NCI-H187 treated with DMSO at 0.1 percent for 48 hours (cell line): ENCODE measurements around the gene PKHD1.

Experiments used
- DNase-seq: peaks from one replicate; lab custom pipeline; 2025; lab: John Stamatoyannopoulos, UW

Gene PKHD1

GRCh38 chr6:52103623-52104022 lies 16.2 kb upstream of the PKHD1 start:
- DNase-seq: no peak

- no peak for DNase-seq
Observed at GRCh38 chr6:52102405-52102804, 15.0 kb upstream of the PKHD1 start.

GRCh38 chr6:52098721-52099120 lies 11.3 kb upstream of the PKHD1 start:
- no peak for DNase-seq

GRCh38 chr6:52089758-52090348 lies 2.4 kb upstream of the PKHD1 start:
- DNase-seq: no peak

GRCh38 chr6:52086741-52087140 lies 672 bp downstream of the PKHD1 start:
- no peak for DNase-seq

GRCh38 chr6:52081237-52081636 lies 6.2 kb downstream of the PKHD1 start:
- DNase-seq: no peak

- DNase-seq: no peak
Observed at GRCh38 chr6:52077961-52078625, 9.3 kb downstream of the PKHD1 start.

GRCh38 chr6:52077180-52077884 lies 10.1 kb downstream of the PKHD1 start:
- DNase-seq: no peak

- no peak for DNase-seq
Observed at GRCh38 chr6:52076791-52077179, 10.6 kb downstream of the PKHD1 start.

GRCh38 chr6:52074716-52075115 lies 12.7 kb downstream of the PKHD1 start:
- DNase-seq: no peak

- no peak for DNase-seq
Observed at GRCh38 chr6:52074155-52074554, 13.3 kb downstream of the PKHD1 start.

GRCh38 chr6:52065621-52066020 lies 21.8 kb downstream of the PKHD1 start:
- no peak for DNase-seq

GRCh38 chr6:52063584-52064344 lies 23.6 kb downstream of the PKHD1 start:
- DNase-seq: no peak

- DNase-seq: no peak
Observed at GRCh38 chr6:52061481-52061880, 25.9 kb downstream of the PKHD1 start.

GRCh38 chr6:52059821-52060220 lies 27.6 kb downstream of the PKHD1 start:
- no peak for DNase-seq

GRCh38 chr6:52055451-52055850 lies 32.0 kb downstream of the PKHD1 start:
- DNase-seq: no peak

GRCh38 chr6:52053038-52053695 lies 34.2 kb downstream of the PKHD1 start:
- DNase-seq: no peak

- no peak for DNase-seq
Observed at GRCh38 chr6:52050051-52050405, 37.4 kb downstream of the PKHD1 start.

GRCh38 chr6:52049252-52050050 lies 38.0 kb downstream of the PKHD1 start:
- DNase-seq: no peak

GRCh38 chr6:52046456-52046855 lies 41.0 kb downstream of the PKHD1 start:
- no peak for DNase-seq

- no peak for DNase-seq
Observed at GRCh38 chr6:52045481-52045880, 41.9 kb downstream of the PKHD1 start.
